GM12874 (cell line): ENCODE measurements around the gene IL15RA.

Experiments
- TF ChIP-seq, protein P1 (sequence below): IDR thresholded peaks from 2 replicates; pipeline ENCODE4 v1.5.1; 2011; ENCODE audit warnings: low read depth, mild to moderate bottlenecking, control low read depth, low read length, moderate library complexity; ENCODE audit not compliant: insufficient read depth

IL15RA gene

DNA sequence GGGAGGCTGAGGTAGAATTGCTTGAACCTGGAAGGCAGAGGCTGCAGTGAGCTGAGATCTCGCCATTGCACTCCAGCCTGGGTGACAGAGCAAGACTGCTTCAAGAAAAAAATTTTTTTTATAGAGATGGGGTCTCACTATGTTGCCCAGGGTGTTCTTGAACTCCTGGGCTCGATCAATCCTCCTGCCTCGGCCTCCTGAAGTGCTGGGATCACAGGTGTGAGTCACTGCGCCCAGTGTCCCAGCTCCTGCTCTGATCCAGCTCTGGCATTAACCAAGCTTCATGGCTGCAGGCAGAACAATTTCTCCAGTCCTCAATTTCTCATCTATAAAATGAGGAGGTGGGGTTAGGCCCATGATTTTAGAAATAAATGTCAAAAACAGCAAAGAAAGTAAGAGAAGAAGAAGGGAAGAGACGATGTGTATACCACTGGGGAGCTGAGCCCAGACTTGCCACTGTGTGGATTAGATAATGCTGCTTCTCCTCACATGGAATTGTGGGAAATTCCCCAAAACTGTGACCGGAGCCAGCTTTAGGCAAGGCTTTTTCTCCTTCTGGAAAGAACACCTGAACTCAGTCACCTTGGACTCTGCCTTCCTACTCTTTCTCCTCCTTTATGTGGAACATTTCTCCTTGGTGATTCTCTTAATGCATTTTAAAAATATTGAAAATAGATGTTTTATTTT lies 25.5 kb downstream of the IL15RA start:
- TF ChIP-seq, protein P1, sequence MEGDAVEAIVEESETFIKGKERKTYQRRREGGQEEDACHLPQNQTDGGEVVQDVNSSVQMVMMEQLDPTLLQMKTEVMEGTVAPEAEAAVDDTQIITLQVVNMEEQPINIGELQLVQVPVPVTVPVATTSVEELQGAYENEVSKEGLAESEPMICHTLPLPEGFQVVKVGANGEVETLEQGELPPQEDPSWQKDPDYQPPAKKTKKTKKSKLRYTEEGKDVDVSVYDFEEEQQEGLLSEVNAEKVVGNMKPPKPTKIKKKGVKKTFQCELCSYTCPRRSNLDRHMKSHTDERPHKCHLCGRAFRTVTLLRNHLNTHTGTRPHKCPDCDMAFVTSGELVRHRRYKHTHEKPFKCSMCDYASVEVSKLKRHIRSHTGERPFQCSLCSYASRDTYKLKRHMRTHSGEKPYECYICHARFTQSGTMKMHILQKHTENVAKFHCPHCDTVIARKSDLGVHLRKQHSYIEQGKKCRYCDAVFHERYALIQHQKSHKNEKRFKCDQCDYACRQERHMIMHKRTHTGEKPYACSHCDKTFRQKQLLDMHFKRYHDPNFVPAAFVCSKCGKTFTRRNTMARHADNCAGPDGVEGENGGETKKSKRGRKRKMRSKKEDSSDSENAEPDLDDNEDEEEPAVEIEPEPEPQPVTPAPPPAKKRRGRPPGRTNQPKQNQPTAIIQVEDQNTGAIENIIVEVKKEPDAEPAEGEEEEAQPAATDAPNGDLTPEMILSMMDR = no peak

DNA sequence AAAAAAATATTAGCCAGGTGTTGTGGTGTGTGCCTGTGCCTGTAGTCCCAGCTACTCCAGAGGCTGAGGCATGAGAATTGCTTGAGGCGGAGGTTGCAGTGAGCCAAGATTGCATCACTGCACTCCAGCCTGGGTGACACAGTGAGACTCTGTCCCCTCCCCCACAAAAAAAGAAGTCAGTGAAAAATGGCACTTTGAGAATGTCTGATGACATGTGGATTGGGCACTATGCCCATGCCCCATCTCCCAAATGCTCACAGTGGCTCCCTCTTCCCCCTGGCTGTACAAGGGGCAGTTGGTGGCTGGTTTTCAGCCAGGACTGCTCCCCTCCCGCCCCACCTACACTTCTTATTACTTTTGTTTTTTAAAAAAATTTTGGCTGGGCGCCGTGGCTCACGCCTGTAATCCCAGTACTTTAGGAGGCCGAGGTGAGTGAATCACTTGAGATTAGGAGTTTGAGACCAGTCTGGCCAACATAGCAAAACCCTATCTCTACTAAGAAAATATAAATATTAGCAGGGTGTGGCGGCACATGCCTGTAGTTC lies 26.1 kb downstream of the IL15RA start:
- TF ChIP-seq, protein P1 = no peak

DNA sequence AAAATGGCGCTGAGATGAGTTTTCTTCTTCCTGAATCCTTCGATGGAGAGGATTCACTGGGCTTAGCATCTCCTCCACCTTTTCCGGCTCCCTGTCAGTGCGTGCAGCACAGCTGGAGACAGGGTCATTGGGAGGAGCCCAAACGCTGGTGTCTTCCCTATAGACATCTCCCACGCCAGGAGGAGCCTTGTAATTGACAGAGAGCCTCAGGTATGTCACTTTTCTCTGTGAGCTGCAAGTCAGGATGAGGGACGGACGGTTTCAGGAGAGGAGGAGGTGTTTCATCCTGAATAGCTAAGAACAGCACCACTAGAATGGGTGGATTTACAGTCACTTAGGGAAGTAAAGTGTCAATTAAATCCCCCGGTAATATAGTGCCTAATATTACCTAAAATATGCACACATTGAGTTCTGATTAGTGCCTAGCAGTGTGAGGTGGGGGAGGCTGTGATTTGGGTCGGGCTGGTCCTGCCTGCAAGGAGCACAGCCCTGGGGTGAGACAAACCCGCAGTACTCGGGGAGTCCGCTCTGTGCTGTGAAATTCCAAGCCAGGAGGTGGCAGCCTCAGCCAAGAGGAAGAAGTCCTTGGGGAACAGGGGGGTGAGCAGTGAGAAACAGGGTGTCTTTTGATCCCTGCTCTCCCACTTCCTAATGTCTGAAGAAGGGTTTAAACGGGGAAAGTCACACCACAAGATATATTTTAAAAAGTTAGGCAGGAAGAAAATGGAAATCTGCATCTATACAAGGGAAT lies 28.2 kb downstream of the IL15RA start:
- TF ChIP-seq, protein P1 = peak; percentile 18; the same call in 1 of the 2 replicates

DNA sequence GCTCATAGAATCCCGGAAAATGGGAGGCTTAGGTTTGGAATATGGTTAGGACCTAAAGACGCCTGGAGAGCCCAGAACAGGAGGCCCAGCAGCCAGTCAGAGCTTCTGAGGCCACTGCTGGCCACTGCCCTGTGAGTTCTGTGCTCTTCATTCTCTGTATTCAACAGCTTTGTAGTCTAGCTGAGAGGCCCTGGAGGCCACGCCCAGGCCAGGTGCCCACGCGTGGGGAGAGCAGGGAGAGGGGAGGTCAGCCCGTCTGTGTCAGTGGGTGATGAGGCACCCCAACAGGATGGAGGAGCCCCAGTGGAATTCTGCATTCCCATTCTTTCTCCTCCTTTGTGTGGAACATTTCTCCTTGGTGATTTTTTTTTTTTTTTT lies 29.1 kb downstream of the IL15RA start:
- TF ChIP-seq, protein P1 = no peak

DNA sequence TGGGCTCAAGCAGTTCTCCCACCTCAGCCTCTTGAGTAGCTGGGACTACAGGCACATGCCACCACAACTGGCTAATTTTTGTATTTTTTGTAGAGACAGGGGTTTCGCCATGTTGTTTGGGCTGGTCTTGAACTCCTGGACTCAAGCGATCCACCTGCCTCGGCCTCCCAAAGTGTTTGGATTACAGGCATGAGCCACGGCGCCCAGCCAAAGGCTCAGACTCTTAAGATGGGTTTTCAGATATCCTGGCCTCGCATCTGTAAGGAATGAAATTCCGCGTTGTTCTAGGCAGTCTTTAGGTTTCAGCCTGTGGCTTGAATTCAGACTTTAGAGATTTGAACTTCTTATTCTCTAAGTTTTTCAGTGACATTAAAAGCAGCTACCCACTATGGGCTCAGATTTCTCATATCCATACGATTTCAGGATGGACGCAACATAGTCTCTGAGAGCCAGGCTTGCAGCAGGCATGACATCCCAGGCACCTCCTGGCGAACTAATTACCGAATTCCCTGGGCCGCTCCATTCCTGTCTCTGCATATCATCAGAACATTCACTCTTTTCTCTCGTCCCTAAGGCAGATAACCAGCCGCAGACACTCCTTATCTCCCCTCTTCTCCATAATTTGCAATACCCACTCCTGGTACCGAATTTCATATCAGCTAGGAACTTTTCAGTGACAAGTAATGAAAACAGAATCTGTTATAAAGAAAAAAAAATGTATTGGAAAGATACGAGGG lies 29.7 kb downstream of the IL15RA start:
- TF ChIP-seq, protein P1 = no peak

DNA sequence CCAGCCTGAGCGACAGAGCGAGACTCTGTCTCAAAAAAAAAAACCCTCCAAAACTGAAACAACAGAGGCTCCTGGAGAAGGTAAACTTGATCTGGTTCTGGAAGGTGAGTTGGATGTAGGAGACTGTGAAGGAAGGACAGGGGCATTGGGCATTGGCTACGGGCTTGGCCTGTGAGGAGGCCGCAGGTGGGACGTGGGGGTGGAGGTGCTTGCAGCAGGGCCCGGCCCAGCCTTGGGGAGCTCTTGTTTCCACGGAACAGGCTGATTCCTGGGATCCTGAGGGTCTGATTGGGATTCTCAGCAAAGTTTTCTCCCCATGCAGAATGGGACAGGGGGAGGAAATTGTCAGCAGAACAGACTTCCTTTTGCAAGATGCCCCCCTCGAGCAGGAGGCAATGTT lies 30.6 kb downstream of the IL15RA start:
- TF ChIP-seq, protein P1 = no peak

DNA sequence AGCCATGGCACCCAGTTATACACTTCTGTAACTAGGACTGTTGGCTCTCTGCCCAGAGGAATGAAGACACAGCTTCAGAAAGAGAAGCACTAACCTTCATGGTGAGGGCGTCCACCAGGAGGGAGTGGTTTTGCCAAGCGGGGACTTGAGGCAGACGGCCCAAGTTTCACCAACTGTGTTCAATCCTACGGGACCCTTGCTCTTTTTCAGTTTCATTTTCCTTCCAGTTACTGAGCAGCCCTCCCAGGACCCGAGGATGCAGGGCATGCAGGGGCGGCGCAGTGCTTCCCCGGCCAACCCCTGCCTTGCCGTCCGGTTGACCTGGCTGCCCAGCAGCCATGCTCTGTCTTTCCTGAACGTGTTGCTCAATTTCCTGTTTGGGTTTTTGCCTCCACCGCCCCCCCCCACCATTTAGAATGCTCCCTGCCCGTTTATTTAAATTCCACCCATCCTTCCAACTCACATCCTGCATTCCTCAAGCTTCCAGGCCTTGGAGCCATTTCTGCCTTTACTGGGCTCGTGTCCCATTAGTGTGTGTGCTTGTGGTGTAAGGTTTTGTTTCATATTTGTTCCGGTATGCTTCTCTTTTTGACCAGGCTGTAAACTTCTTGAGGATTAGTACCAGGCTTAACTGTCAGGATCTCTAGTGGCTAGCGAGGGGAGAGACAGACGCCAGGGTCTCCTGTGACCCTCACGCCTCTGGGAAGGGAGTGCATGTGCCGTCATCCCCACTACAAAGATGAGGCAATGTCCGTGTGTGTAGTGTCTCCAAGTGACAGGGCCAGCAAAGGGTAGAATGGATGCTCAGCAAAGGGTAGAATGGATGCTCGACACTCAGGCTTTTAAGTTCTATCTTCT lies 31.6 kb downstream of the IL15RA start:
- TF ChIP-seq, protein P1 = no peak
